ENCODE measurements around the gene EGFL6.

The EGFL6 gene, protein sequence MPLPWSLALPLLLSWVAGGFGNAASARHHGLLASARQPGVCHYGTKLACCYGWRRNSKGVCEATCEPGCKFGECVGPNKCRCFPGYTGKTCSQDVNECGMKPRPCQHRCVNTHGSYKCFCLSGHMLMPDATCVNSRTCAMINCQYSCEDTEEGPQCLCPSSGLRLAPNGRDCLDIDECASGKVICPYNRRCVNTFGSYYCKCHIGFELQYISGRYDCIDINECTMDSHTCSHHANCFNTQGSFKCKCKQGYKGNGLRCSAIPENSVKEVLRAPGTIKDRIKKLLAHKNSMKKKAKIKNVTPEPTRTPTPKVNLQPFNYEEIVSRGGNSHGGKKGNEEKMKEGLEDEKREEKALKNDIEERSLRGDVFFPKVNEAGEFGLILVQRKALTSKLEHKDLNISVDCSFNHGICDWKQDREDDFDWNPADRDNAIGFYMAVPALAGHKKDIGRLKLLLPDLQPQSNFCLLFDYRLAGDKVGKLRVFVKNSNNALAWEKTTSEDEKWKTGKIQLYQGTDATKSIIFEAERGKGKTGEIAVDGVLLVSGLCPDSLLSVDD

DNA sequence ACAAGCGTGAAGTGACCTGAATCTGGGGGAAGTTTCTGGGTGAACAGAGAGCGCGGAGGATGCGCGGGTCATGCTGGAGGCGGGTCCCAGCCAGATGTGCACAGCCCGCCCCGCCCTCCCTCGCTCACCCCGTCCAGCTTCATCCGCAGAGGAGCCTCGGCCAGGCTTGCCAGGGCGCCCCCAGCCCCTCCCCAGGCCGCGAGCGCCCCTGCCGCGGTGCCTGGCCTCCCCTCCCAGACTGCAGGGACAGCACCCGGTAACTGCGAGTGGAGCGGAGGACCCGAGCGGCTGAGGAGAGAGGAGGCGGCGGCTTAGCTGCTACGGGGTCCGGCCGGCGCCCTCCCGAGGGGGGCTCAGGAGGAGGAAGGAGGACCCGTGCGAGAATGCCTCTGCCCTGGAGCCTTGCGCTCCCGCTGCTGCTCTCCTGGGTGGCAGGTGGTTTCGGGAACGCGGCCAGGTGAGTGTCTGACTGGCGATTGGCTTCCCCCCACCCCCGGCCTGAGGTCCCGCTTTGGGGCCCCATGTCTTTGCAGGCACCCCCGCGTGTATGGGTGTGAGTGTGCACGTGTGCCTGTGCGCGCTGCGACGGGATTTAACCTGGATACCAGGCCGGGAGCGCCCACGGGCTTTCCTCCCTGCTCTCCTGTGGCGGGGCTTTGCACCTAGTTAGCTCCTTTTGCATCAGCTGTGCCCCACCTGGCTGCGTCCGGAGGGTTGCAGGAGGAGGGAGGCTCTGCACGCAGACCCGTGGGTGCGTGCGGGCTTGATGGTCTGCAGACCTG lies at the start of gene EGFL6:
TSS of gene EGFL6 (plus strand) at position 123 of the 782 bp plus-strand sequence. CDS start at position 384, 261 bp downstream.
- DNase-seq = no peak

DNA sequence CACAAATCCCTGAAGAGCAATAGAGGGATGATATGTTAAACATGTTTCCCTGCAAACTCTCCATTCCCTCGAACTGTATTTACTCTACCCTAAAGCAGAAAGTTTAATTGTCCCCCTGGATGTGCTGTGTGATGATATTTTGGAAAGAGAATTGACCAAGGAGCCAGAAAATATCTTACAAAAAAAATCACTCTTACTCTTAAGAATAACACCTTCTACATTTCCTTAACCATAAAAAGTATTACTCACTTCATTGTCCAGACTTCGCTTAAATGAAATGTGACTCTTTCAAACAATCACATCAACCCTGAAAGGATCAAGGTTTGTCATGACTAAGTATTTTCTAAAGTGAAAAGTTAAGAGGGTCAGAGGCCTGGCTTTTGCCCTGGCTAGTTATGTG lies 49.0 kb upstream of the EGFL6 start:
- DNase-seq = no peak

DNA sequence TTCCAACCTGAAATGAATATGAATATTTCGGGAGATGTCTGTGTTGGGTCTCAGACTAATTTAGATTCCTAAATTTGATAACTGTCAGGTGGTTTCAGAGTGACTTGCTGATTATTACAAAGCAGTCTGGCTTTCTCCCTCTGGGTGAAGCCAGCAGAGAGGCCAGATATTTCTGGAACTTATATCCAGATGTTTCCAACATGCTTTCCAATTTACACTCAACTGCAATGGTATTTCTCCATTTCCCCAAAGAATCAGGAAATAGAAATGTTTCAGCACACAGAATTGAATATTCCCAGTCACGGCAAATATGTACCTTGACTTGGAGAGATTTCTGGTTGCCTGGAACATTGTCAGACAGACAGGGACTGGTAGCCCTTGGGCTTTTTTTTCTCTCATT lies 48.5 kb upstream of the EGFL6 start:
- DNase-seq = no peak

DNA sequence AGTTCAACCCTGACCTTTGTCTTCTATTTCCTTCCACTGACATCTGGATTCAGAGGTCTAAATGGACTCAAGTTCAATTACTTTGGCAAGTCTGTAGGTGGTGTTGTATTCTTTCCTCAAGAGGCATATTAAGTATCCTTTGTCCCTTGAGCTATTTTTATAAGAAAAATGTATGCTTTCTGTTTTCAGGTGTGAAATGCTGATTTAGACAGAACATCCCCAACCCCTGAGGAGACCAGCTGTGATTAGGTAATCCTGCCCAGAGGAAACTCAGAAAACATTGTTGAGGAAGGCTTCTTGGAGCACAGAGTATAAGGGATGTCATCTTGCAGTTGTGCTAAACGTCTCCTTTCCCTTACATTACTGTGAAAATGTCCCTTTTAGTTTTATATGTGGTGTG lies 46.6 kb upstream of the EGFL6 start:
- DNase-seq = no peak

DNA sequence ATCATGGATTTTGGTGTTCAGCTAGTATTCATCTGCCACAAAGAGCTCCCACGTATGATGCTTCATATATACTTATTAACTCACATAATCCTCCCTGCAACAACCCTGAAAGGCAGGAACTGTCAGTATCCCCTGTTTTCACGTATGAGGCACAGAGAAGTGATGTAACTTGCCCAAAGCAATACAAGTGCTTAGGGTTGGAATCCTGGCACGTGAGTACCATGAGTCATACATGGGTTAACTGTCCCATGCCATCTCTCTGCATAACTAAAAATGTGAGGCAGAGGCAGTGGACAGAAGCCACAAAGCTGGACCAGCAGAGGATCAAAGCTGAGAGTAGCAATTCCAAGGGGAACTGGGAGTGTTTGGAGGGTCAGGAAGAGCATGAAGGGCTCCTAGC lies 35.7 kb upstream of the EGFL6 start:
- DNase-seq = no peak

DNA sequence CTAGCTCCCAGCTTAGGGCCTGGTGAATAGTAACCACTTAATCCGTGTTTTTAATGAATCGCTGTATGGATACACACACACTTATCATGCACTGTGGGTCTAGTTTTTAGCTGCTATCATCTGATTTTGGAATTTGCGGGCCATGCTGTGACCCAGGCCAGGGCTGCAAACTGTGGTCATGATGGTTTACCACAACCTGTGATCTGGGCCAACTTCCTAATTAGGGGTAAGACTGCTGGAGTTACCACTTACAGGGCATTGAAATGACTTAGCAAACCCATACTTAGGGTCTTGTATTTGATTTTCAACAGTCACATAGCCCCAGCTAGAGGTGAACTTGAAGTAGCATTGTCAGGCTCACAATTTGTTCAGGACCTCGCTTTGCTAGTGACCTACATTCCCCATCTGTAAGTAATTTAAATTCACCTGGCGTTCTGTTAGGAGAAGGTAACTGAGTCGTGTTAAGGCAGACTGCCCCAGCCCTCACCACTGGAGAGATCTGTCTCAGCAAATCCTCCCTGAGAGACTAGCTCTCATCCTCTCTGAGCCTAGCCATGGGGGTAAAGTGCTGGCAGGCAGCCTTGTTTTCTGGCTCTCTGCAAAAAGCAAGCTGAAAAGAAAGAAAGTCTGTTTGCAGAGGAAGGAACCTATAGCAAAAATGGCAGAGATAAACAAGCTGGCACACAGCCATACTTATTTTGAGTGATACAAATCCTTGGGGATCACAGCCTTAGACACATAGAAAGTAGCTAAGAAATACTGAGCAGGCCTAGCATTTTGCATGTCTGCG lies 33.8 kb upstream of the EGFL6 start:
- DNase-seq = no peak

DNA sequence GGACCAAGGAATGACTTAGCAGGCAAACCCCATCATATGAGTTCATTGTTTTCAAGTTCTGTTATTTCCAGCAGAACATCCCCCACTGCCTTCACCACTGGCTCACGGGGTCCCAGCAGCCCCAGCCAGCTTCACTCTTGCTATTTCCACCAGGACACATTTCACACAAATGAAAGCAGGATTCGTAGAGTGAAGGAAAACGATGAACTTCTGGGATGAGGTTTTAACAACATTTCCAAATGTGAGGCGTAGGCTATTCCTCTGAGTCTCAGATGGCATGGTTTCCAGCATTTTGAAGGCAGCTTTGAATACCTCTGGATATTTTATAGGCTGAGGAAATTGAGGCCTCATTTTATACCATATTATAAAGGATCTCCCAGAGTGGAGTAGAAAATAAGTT lies 32.9 kb upstream of the EGFL6 start:
- no peak for DNase-seq

DNA sequence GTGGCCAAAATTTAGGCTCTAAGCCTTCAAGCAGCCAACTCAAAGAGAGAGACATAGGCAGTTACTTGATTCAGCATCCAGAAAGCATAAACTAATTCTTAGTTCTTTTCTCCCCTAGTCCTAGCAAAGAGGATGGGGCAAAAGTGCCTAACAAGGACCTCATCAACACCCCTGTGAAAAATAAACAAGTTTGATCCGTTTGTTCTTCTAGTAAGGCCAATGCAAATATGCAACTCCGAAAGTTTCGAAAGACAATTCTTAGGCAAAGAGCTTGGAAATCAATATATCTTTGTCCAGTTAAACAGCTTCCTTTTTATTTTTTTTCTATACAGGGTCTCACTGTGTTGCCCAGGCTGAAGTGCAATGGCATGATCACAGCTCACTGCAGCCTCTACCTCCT lies 31.0 kb upstream of the EGFL6 start:
- DNase-seq = no peak

DNA sequence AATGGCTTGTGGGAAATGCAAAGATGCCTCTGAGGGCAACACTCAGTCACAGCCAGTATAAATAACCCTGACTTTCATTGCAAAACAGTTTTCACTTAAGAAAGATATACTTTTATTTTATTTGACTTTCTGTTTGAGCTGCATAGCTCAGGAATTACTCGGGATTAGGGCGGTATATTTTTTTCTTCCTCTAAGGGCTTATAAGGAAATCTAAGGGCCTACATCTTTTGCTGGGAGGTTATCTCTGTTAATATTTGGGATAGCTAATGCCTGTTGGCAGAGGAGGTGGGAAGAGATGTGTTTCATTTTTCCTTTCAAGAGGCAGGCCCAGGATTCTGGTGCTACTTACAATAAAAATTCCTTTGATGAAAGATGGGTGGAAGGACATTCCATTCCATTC lies 28.8 kb upstream of the EGFL6 start:
- no peak for DNase-seq

DNA sequence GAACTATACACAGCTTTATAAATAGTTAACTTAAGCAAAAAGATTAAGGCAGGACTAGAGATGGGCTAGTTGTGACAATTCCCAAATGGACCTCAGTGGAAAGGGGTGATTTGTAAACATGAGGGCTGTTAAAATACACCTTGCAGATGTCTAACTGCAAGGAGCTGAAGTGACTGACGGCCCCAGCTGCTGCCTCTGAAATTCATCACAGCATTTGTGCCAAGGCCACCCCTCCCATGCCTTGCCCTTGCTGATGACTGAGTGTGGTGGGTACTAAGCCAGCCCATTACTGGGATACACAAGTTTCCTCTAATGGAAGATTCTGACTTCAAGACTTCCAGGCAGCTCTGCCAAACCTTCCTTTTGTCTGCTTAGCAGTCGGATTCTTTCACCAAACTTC lies 23.7 kb upstream of the EGFL6 start:
- DNase-seq = no peak

DNA sequence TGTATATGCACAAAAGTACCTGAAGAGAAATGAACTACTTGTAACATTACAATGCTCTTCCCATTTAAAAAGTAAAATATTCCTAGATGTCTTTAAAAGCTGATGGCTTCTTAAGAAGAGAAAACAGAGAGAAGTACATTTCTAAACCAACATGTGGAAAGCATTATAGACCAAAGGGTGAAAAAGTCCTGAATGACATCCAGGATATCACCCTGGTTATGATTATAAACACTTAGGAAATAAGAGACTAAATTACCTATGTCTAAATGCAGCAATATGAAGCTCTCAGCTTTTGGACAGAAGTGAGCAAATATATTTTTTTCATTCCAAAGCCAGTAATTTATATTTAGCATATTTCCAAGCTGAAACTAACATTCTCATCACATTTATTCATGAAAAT lies 21.7 kb upstream of the EGFL6 start:
- no peak for DNase-seq

DNA sequence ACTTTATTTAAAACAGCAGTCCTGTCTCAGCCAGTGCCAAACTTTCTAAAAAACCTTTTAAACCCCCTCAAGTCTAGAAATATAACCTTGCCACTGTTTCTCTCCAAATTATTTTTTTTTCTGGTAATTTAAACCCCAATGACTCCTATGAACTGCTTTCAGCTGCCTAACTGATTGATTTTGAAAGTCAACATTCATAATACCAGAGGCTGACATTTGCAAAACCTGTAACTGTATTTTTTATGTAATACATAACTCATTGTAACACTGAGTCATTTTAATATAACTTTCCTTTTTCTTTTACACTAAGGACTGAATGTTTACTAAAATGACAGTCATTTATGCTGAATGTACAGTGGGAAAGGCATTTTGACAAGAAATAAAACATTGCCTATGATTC lies 19.1 kb upstream of the EGFL6 start:
- no peak for DNase-seq

DNA sequence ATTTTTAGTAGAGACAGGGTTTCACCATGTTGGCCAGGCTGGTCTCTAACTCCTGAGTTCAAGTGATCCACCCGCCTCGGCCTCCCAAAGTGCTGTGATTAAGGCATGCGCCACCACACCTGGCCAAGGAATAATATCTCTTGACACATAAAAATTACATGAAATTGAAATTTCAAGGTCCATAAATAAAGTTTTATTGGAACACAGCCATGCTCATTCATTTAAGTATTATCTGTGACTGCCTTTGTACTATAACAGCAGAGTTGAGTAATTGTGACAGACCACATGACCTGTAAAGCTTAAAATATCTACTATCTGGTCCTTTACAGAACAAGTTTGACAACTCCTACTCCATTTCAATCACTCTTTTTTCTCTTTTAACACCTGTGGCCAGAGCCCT lies 17.8 kb upstream of the EGFL6 start:
- DNase-seq = no peak

DNA sequence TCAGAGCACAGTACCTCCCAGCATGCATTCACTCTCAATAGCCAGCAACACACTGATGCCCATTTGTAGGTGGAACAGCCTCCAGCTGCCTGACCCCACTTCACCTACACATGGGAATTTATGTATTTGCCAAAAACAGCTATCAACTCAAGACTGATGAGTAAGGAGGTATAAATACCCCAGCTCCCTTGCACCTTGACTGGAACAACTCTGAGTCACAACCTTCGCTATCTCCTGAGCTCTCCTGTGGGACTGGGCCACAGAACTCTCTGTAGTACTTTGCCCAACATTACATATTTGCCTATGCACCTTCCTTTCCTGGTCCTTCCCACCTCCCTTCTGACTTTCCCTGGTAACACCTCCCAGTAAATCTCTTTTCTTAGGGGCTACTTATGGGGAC lies 16.5 kb upstream of the EGFL6 start:
- no peak for DNase-seq

DNA sequence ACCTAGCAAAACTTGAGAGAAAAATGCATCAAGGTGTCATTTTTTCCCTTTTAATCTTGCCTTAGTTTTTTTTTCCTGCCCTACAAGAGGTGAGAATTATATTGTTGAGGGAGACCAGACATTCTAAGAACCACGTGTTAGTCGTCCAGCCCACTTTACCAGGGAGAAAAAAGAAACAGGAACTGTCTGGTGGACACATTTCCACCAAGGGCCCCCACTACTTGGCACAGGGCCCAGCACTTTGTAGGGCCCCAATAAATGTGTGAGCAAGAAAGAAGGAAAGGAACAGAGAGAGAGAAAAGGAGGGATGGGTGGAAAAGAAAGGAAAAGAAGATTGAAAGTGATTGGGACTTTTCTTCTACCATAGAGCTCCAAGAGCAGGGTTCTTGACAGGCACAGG lies 3.9 kb upstream of the EGFL6 start:
- DNase-seq = no peak

DNA sequence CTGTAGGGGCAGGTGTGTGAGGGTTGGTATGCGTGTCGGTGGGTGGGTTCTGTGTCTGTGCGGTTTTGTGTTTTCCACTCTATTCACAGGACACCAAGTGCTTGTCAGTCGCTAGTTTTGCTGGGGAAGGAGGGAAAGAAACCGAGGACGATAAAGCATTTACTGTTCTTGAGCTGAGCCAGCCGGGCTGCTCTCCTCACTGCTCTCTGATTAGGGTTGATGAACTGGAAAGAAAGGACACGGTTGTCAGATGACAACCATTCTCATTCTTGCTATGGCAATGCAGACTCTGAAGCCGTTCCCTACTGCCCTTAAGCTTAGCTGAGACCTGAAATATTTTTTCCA lies 832 bp downstream of the EGFL6 start:
- DNase-seq = no peak

DNA sequence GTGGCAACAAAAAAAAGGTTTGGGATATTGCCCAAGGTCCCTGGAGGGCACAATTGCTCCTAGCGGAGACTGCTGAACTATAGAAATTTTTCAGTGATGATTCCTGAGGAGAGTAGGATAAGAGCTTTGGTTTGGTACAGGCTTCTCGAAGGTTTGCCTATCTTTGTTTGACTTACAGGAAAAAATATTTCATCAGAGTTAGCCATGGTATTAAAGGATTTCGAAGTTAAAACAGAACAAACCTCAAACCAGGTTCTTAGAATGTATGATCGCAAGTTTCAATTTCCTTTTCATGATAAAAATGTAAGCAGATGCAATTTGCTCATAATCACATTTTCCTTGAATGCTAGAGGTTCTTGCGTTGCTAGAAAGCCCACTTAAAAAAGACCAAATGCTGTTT lies 1.7 kb downstream of the EGFL6 start:
- DNase-seq = no peak

DNA sequence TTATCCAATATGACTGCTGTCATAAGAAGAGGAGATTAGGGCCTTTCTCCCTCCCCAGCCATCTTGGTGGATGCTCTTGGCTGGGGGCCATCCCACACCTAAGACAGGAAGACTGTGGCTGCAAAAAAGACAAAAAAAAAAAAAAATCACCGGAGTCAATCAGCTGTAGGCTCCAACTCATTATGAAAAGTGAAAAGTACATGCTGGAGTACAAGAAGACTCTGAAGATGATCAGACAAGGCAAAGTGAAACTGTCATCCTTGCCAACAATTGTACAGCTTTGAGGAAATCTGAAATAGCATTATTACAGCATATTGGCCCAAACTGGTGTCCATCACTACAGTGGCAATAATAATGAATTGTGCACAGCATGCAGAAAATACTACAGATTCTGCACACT lies 5.2 kb downstream of the EGFL6 start:
- DNase-seq = no peak

DNA sequence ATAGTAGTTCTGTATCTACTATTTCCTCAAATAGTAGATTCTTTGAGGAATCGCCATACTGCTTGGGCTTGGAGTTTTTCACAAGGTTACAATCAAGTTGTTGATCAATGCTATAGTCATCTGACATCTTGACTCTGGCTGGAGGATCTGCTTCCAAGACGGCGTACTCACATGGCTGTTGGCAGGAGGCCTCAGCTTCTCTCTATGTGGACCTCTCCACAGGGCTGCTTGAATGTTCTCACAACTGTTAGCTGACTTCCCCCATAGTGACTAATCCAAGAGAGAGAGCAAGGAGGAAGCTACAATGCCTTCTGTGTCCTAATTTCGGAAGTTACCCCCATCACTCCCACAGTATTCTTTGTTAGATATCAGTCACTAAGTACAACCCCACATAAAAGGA lies 10.3 kb downstream of the EGFL6 start:
- no peak for DNase-seq

DNA sequence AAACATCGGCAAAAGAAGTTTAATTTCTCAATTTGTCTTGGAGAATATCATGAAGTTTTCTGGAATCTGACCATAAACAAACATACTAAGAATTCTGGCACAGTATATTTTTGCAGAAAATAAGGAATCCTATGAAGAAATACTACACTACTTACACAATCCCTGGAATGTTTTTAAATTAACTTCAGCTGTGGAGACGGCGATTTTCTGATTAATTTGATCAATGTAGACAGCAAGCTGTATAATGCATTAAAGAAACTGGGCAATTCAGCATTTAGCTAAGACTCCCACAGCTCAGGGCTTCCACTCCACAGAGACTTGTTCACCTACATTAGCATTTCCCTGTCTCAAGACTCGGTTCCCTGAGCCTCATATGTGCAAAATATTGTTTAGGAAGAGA lies 12.2 kb downstream of the EGFL6 start:
- DNase-seq = no peak

DNA sequence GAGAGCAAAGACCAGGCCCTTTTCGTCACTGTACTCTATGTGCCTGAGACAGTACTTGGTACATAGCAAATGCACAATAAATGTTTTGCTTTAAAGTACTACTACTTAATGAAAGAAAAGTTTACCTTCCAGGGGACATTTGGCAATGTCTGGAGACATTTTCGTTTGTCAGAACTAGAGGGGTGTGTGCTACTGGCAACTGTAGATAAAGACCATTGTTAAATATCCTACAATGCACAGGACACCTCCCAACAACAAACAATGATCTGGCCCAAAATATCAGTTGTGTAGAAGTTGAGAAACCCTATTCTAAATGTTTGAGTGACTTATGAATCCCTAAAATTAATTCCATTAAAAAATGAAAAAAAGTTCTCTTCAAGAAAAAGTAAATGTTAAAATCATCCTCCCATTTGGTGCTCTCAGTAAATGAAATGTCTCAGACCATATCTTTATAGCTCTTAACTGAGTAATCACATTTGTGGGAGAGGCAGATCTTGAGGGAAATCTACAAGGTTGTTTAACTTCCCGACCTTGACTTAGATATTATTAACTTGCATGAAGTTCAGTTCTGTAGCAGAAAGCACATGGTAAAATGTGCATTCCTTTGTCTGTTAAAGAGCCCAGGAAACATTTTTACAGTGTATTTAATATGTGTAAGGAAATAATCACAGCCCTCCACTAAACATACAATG lies 18.5 kb downstream of the EGFL6 start:
- DNase-seq = no peak

DNA sequence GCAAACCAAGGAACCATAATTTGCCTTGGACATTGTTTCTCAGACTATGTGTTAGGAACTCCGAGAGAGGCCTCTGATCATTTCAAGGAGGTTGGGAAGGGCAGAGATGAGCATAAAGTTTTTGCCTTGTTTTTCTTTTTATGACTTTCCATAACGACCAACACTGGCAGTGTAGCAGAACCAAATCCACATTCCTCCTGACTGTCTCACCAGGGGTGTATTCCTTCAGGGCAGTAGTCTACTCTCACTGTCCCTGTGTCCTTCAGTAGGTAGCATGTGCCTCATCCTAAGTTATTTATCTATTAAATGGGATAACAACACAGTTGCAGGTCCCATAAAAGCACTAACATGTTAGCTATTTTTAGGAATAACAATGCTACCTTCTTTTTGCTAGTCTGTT lies 20.8 kb downstream of the EGFL6 start:
- no peak for DNase-seq

DNA sequence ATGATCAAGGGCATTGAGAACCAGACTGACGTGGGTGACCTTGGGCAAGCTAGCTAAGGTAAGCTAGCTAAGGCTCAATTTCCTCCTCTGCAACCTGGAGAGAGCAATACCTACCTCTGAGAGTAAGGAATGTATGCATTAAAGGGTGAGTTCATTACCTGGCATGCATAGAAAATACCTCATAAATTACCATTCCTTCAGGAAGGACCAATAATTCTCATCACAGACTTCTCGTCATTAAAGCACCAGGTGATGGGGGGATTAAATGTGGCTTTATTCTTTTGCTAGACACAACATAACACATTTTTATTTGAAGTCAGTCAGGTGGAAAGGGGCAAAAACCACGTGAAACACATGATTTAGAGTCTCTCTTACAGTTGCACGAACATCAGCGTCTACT lies 21.5 kb downstream of the EGFL6 start:
- no peak for DNase-seq

Data from NCI-H1694 treated with DMSO at 0.1 percent for 48 hours (cell line).